SU-DHL-6 (cell line): ENCODE data around the gene ZNF462.

Experiments used
- CTCF ChIP-seq: fragments of 200-600 bp; sonication (generic); IDR thresholded peaks from one replicate; pipeline ENCODE4 v1.5.1; 2017; ENCODE audit warnings: antibody characterized with exemption, mild to moderate bottlenecking, low read length, moderate library complexity; ENCODE audit not compliant: insufficient read depth, poor library complexity, severe bottlenecking
- EZH2phosphoT487 ChIP-seq: fragments of 200-600 bp; sonication (generic), shearing (Covaris generic); conservative IDR thresholded peaks from 2 replicates; pipeline ENCODE4 v1.6.1; 2018; ENCODE audit warnings: mild to moderate bottlenecking, antibody characterized with exemption, low read length, moderate library complexity, mixed read lengths

GRCh38 chr9:106896695-106897094 lies 33.7 kb downstream of the ZNF462 start:
- TF ChIP-seq CTCF, result no peak
- no peak for TF ChIP-seq EZH2phosphoT487
